ENCODE results near the gene USP10. TPM values are rescaled to one million over a fixed set of nuclear protein-coding genes. Genes with fewer than 3 reads are reported as not detected.

USP10 gene
- total RNA-seq, 1 donor = 61.7 TPM

DNA sequence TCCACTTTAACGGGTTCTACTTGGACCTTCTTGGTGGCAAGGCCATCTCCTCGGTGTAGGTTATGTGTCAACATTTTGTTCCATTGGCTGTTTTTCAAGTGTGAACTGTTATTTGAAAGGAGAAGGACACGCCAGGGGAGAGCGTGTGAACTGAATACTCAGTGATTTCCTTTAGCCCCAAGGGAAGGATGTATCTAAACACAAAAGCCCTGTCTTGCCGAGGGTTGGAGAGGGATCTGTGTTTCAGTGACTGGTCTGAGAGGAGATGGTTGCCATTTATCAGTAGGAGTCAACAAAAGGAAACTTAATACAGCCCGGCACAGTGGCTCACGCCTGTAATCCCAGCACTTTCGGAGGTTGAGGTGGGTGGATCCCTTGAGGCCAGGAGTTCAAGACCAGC, 50.0 kb downstream of the USP10 start:
- no peak for TF ChIP-seq CTCF (IDR thresholded peaks at IDR 0.05; ENCODE audit: insufficient read depth, low read length)
- no peak for DNase-seq (ENCODE audit: low read depth)
- H3K4me3 ChIP-seq (ENCODE audit: low read depth, low read length) = no peak overlapping the region

GRCh38 chr16:84750575-84750974, 50.8 kb downstream of the USP10 start:
- DNase-seq (ENCODE audit: low read depth) = no peak
- no peak for TF ChIP-seq CTCF (IDR thresholded peaks at IDR 0.05; ENCODE audit: insufficient read depth, low read length)
- H3K4me3 ChIP-seq (ENCODE audit: low read depth, low read length) = no peak overlapping the region

DNA sequence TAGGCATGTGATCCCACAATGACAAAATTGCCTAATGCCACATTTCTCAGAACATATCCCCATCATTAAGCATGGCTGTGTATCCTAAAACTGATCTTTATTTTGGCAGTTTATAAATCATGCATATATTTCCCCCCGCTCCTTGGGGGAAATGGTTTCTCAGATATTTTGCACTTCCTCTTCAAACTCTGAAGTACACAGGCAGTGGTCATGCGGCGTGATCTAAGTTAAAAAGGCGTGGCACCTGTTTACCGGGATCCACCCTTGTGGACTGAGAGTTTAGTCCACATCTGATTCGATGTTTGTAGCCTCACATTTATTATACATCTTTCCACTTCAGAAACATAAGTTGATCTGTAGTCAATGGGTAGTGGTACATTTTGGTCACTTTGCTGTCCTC, 51.4 kb downstream of the USP10 start:
- DNase-seq (ENCODE audit: low read depth) = no peak
- H3K4me3 ChIP-seq (ENCODE audit: low read depth, low read length) = no peak overlapping the region
- TF ChIP-seq CTCF (IDR thresholded peaks at IDR 0.05; ENCODE audit: insufficient read depth, low read length) = no peak

GRCh38 chr16:84751947-84752346, 52.1 kb downstream of the USP10 start:
- H3K4me3 ChIP-seq (ENCODE audit: low read depth, low read length) = no peak overlapping the region
- no peak for DNase-seq (ENCODE audit: low read depth)
- TF ChIP-seq CTCF (IDR thresholded peaks at IDR 0.05; ENCODE audit: insufficient read depth, low read length) = no peak

GRCh38 chr16:84752600-84752999, 52.8 kb downstream of the USP10 start:
- H3K4me3 ChIP-seq (ENCODE audit: low read depth, low read length) = no peak overlapping the region
- no peak for TF ChIP-seq CTCF (IDR thresholded peaks at IDR 0.05; ENCODE audit: insufficient read depth, low read length)
- no peak for DNase-seq (ENCODE audit: low read depth)

DNA sequence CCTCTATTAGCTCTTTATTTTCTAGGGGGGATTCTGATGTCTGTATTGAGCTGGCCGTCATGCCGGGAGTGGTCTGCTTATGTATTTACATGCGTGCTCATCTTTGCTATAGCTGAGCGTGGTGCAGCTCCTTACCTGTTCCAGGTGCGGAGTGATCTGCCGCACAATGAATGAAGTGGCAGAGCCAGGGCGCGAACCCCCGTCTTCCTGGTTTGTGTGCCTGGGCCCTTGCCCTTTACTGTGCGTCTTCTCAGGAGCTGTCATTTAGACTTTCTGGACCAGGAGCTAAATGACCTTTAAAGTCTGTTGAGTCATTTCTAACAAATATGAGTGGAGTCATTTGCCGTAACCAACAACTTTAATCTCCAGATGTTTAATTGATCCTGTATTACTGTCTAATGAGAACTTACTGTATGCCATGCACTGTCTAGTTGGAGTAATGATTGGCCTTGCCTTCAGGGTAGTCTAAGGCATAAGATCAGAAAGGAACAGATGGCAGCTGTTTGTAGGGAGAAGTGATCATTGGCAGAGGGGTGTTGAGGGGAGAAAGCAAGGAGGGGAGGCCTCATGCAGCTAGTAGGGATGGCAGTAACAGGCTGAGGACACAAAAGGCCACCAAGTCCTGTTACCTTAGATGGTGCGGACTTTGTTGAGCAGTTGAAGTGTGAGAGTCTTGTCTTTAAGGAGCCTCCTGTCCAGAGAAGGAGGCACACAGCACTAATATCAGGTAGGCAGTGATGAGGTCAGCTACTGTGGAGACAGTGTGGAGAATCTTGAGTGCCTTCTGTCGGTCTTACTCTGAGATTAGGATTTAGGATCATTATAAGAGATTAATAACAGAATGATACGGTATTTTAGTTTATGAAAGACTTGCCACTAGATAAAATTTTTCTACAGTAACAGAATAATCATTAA, 53.9 kb downstream of the USP10 start:
- H3K4me3 ChIP-seq (ENCODE audit: low read depth, low read length) = no peak overlapping the region
- no peak for DNase-seq (ENCODE audit: low read depth)
- no peak for TF ChIP-seq CTCF (IDR thresholded peaks at IDR 0.05; ENCODE audit: insufficient read depth, low read length)

Data from fibroblast of the aortic adventitia (primary cell).